ENCODE data around the gene SLC9A9.

- TF ChIP-seq CTCF (conservative IDR thresholded peaks at IDR 0.05; ENCODE audit: low read depth, low read length), result no peak
- no peak for TF ChIP-seq EZH2 (IDR thresholded peaks at IDR 0.05; ENCODE audit: borderline replicate concordance, low read depth, low read length, poor library complexity, severe bottlenecking)
Observed at GRCh38 chr3:143228405-143228804, 619.9 kb downstream of the SLC9A9 start.
